Pancreas (tissue), 8 donors: ENCODE results near the gene POU2AF1. TPM values are rescaled to one million over a fixed set of nuclear protein-coding genes. Genes with fewer than 3 reads are reported as not detected.

ENCODE experiments used
- microRNA-seq, 2 donors: library from miRNA; unstranded; fragments of <30 nt; microRNA quantifications; one replicate each; pipeline versions ENCODE4 to v1.1.0, GENCODE V29; 2019 to 2020
- polyA plus RNA-seq, 2 donors: library from polyadenylated mRNA; stranded (reverse); fragments of 200-250 nt; gene quantifications; one replicate each; pipeline ENCODE4 v1.2.3, GENCODE V29; 2013
- total RNA-seq, 6 donors: library from RNA; stranded (reverse); fragmentation: NEBNext Ultra II Directional in 4 of 6; extraction: Animal tissue kit (Norgen Biotek cat#: 25700) in 4 of 6; gene quantifications; one replicate each; pipeline versions ENCODE4 v1.2.1 to v1.2.4, GENCODE V29; 2021 to 2023
- donor health status: healthy with polysubstance abuse.
- donor health status: DM: no; HTN: no; CAD: no; lungs with moderate emphysema.
- donor health status: DM: no; HTN: no; CAD: no.
- donor health status: Bipolar disorder and iron deficiency.
- donor health status: DM: yes; HTN: yes; CAD: no.
- donor health status: DM: no; HTN: no; CAD: no.
- donor health status: DM: no; HTN: no; CAD: no.
- donor health status: DM: yes; HTN: yes; CAD: no.

Gene POU2AF1
- total and polyA plus RNA-seq, 8 donors = 0.08 to 2.2 (median 0.41) TPM

Small RNA genes lying within 50 kb of the gene (microRNA-seq; reads per million reads assigned to microRNA genes)
- gene MIR4491 = 0 reads per million in 2 donors

Other genes with a start within 250 kb of the POU2AF1 start
- gene POU2AF2, start 133.6 kb downstream of the POU2AF1 start, total RNA-seq = 1 to 10 TPM in 1 of 6 donors, under 1 TPM in 5; 0.16 to 1.2 (median 0.24) TPM
- 1 to 10 TPM in 1 of 2 donors, under 1 TPM in 1; 0.19 to 1.9 TPM for gene POU2AF2, start 133.6 kb downstream of the POU2AF1 start, polyA plus RNA-seq
- gene POU2AF3, start 80.7 kb downstream of the POU2AF1 start, total RNA-seq = 1 to 10 TPM; 1.1 to 4.7 (median 2.0) TPM
- 10 to 100 TPM in 1 of 2 donors, 1 to 10 TPM in 1; 4.1 to 15.7 TPM for gene POU2AF3, start 80.7 kb downstream of the POU2AF1 start, polyA plus RNA-seq
- not detected for gene BTG4, start 133.1 kb upstream of the POU2AF1 start, total RNA-seq
- gene BTG4, start 133.1 kb upstream of the POU2AF1 start, polyA plus RNA-seq = not detected
- gene HOATZ, start 135.5 kb upstream of the POU2AF1 start, total RNA-seq = not detected
- not detected for gene HOATZ, start 135.5 kb upstream of the POU2AF1 start, polyA plus RNA-seq
- gene LAYN, start 161.4 kb upstream of the POU2AF1 start, total RNA-seq = 1 to 10 TPM in 3 of 6 donors, under 1 TPM in 3; 0.44 to 3.2 (median 0.95) TPM
- gene LAYN, start 161.4 kb upstream of the POU2AF1 start, polyA plus RNA-seq = 1 to 10 TPM; 1.2 to 2.4 TPM
- gene SIK2, start 223.2 kb upstream of the POU2AF1 start, total RNA-seq = 10 to 100 TPM; 10.7 to 24.7 (median 18.3) TPM
- gene SIK2, start 223.2 kb upstream of the POU2AF1 start, polyA plus RNA-seq = 1 to 10 TPM; 4.7 to 9.7 TPM